ENCODE measurements around the gene SPEN.
A peak's percentile ranks its signal among the peaks of the same experiment; 100 is the strongest.

Gene SPEN

DNA sequence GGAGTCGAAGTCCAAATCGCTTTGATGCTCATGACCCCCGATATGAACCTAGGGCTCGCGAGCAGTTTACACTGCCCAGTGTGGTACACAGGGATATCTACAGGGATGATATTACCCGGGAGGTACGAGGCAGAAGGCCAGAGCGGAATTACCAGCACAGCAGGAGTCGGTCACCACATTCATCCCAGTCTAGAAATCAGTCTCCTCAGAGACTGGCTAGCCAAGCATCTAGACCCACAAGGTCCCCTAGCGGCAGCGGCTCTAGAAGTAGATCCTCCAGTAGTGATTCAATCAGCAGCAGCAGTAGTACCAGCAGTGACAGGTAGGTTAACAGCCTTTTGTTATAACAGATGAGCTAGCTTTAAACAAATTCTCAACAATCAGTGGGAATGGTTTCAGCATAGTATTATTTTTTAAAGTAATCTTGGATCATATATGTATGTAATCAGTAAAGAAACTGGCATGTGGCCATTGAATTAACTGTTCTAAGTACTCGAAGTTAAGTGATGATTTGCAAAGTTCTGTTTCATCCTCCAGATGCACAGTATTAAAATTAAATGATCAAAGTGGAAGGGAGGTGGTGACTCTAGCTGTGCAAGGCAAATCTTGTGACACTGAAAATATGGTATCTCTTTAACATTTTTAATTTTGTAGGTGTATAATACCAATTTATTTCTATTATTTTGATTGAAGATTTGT, 29.0 kb downstream of the SPEN start:
- peak; percentile 20 for DNase-seq (ENCODE audit: low read depth)
- H3K4me3 ChIP-seq (ENCODE audit: low read depth, low read length) = no peak overlapping the region
- TF ChIP-seq, protein P1, sequence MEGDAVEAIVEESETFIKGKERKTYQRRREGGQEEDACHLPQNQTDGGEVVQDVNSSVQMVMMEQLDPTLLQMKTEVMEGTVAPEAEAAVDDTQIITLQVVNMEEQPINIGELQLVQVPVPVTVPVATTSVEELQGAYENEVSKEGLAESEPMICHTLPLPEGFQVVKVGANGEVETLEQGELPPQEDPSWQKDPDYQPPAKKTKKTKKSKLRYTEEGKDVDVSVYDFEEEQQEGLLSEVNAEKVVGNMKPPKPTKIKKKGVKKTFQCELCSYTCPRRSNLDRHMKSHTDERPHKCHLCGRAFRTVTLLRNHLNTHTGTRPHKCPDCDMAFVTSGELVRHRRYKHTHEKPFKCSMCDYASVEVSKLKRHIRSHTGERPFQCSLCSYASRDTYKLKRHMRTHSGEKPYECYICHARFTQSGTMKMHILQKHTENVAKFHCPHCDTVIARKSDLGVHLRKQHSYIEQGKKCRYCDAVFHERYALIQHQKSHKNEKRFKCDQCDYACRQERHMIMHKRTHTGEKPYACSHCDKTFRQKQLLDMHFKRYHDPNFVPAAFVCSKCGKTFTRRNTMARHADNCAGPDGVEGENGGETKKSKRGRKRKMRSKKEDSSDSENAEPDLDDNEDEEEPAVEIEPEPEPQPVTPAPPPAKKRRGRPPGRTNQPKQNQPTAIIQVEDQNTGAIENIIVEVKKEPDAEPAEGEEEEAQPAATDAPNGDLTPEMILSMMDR (conservative IDR thresholded peaks at IDR 0.05; ENCODE audit: low read depth, low read length) = peak; percentile 30

DNA sequence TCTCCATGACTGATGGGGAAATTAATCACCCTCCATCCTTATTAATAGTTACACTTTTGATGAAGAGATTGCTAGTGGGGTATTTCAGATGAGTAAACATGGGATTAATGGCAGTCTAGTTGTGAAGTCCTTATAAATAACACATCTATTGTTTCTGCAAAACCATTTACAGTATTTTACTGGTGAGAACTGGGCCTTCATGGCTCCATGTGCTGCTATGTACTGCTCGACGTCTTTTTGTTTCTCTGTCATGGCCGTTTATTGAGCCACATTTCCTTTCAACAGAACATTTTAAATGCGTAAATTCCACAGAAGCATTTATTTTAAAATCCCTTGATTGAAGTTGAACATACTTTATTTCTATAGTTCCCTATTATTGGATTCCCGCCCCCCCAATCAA, 34.5 kb downstream of the SPEN start:
- no peak overlapping the region for H3K4me3 ChIP-seq (ENCODE audit: low read depth, low read length)
- no peak for DNase-seq (ENCODE audit: low read depth)
- TF ChIP-seq, protein P1 (conservative IDR thresholded peaks at IDR 0.05; ENCODE audit: low read depth, low read length) = no peak

DNA sequence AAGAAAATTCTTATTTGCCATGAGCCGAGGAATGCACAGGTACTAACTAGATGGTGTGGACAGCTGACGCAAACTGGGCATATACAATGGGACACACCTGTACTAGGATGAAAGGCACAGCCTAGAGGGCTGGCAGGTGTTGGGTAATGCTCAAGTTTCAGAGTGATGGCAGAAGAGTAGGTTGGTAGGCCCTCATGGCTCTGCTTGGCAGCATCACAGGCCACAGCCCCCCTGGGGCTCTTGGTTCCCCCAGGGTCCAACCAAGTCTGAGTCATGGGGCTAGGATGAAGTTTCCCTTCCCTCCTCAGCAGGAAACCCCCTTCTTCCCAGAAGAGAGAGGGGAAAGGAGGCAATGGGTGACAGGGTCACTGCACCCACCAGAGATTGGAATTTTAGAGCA, 35.2 kb downstream of the SPEN start:
- peak; percentile 34 for DNase-seq (ENCODE audit: low read depth)
- TF ChIP-seq, protein P1 (conservative IDR thresholded peaks at IDR 0.05; ENCODE audit: low read depth, low read length) = no peak
- H3K4me3 ChIP-seq (ENCODE audit: low read depth, low read length) = no peak overlapping the region

GRCh38 chr1:15883326-15883725, 35.8 kb downstream of the SPEN start:
- H3K4me3 ChIP-seq (ENCODE audit: low read depth, low read length) = no peak overlapping the region
- peak; percentile 26 for DNase-seq (ENCODE audit: low read depth)
- TF ChIP-seq, protein P1 (conservative IDR thresholded peaks at IDR 0.05; ENCODE audit: low read depth, low read length) = no peak

DNA sequence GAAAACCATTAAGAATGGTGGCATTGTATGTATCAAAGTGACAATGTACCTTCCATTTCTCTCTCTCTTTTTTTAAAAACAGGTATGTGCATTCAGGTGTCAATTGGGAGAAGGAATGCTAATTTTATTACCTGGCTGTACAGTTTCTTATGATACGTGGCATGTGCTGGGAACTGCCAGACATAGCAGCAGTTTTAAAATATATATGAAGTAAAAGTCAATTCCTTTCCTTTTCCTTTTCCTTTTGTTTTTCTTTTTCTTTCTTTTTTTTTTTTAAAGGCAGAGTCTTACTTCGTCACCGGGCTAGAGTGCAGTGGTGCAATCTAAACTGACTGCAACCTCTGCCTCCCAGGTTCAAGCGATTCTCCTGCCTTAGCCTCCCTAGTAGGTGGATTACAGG, 37.0 kb downstream of the SPEN start:
- no peak overlapping the region for H3K4me3 ChIP-seq (ENCODE audit: low read depth, low read length)
- TF ChIP-seq, protein P1 (conservative IDR thresholded peaks at IDR 0.05; ENCODE audit: low read depth, low read length) = no peak
- DNase-seq (ENCODE audit: low read depth) = peak; percentile 30

GRCh38 chr1:15885269-15885668, 37.8 kb downstream of the SPEN start:
- TF ChIP-seq, protein P1 (conservative IDR thresholded peaks at IDR 0.05; ENCODE audit: low read depth, low read length) = no peak
- no peak overlapping the region for H3K4me3 ChIP-seq (ENCODE audit: low read depth, low read length)
- DNase-seq (ENCODE audit: low read depth) = no peak
